Panc1 (cell line): ENCODE measurements around the gene IDH2. TPM values are rescaled to one million over a fixed set of nuclear protein-coding genes. Genes with fewer than 3 reads are reported as not detected.

ENCODE experiments used
- ATAC-seq: fragments of 200-7000 bp; cut with Tn5 transposase; 2 replicates; pipeline ENCODE4 v1.9.1; 2020; ENCODE audit warnings: mild to moderate bottlenecking, moderate library complexity
- BruUV-seq: library from RNA; stranded (reverse); fragments of 400-500 nt; replicated peaks from 2 replicates; lab custom pipeline; 2021; lab: Mats Ljungman, UMichigan
- CTCF ChIA-PET: fragments of 300-600 bp; sonication (Branson Sonifier 250); formaldehyde crosslinking; loops from one replicate; lab custom pipeline; 2022; ENCODE audit warnings: antibody characterized with exemption; lab: Charles Lee
- POLR2A ChIA-PET: fragments of 300-600 bp; sonication (Branson Sonifier 250); formaldehyde crosslinking; loops from one replicate; lab custom pipeline; 2022; ENCODE audit warnings: antibody characterized with exemption; lab: Charles Lee
- DNase-seq: peaks from one replicate; pipeline ENCODE4 v3.0.0-alpha.2; 2010; ENCODE audit warnings: low read depth, low spot score
- H3K27ac ChIP-seq: 2 replicates; pipeline ENCODE4 v1.5.1; 2011; ENCODE audit warnings: mild to moderate bottlenecking, low read length, inconsistent platforms
- H3K27me3 ChIP-seq: fragments of 200-500 bp; sonication (Bioruptor generic); 2 replicates; pipeline ENCODE4 v1.6.0; 2014; ENCODE audit warnings: low read length, inconsistent platforms; ENCODE audit not compliant: control insufficient read depth, insufficient read depth
- H3K36me3 ChIP-seq: fragments of 200-500 bp; sonication (Bioruptor generic); 2 replicates; pipeline ENCODE4 v1.5.1; 2014; ENCODE audit warnings: inconsistent platforms, mild to moderate bottlenecking, low read length, moderate library complexity; ENCODE audit not compliant: control insufficient read depth, insufficient read depth
- H3K4me1 ChIP-seq: 2 replicates; pipeline ENCODE4 v1.5.1; 2011; ENCODE audit warnings: inconsistent platforms, mild to moderate bottlenecking, low read length, moderate library complexity; ENCODE audit not compliant: control insufficient read depth, insufficient read depth
- H3K4me3 ChIP-seq, 2 experiments: 2 replicates each; pipeline ENCODE4 v1.5.1; 2011 to 2012; ENCODE audit warnings: low read depth in 2 of 2, low read length in 2 of 2, mild to moderate bottlenecking in 2 of 2, inconsistent platforms in 1 of 2, moderate library complexity in 1 of 2
- H3K9me3 ChIP-seq: fragments of 200-500 bp; sonication (Bioruptor generic); 2 replicates; pipeline ENCODE4 v1.5.1; 2014; ENCODE audit warnings: low read depth, mild to moderate bottlenecking, inconsistent platforms, low read length, moderate library complexity; ENCODE audit not compliant: control insufficient read depth, insufficient read depth
- CTCF ChIP-seq: fragments of 450-650 bp; IDR thresholded peaks from 2 replicates; pipeline ENCODE4 v1.5.1; 2017; ENCODE audit warnings: mild to moderate bottlenecking
- POLR2AphosphoS5 ChIP-seq: IDR thresholded peaks from 2 replicates; pipeline ENCODE4 v1.6.1; 2012; ENCODE audit warnings: mild to moderate bottlenecking, low read depth, low read length, moderate library complexity
- REST ChIP-seq, 2 experiments: IDR thresholded peaks; 2 replicates each; pipeline ENCODE4 v1.6.1; 2011 to 2012; ENCODE audit warnings: low read depth in 2 of 2, control low read depth in 1 of 2, low read length in 1 of 2, mild to moderate bottlenecking in 1 of 2, moderate library complexity in 1 of 2; ENCODE audit not compliant: insufficient read depth in 1 of 2
- SIN3A ChIP-seq: IDR thresholded peaks from 2 replicates; pipeline ENCODE4 v1.6.1; 2012; ENCODE audit warnings: low read depth, mild to moderate bottlenecking, low read length, moderate library complexity, borderline replicate concordance; ENCODE audit not compliant: insufficient read depth
- TCF7L2 ChIP-seq: IDR thresholded peaks from 2 replicates; pipeline ENCODE4 v1.6.1; 2011; ENCODE audit warnings: mild to moderate bottlenecking, low read depth, low read length, inconsistent platforms
- in situ Hi-C: cut with HindIII; loops from 2 replicates; pipeline ENCODE4 v1.10.0; 2016; ENCODE audit warnings: low sequenced_read_pairs, low pct_unique_long_range_greater_than_20kb
- intact Hi-C: fragments of 100-400 bp; cut with micrococcal nuclease; formaldehyde crosslinking; loops from one replicate; pipeline ENCODE4 v1.10.0; 2022; ENCODE audit not compliant: unreplicated experiment
- total RNA-seq: library from RNA; stranded (reverse); gene quantifications from one replicate; pipeline ENCODE4 v1.2.1, GENCODE V29; 2021; ENCODE audit not compliant: unreplicated experiment

The IDH2 gene
- total RNA-seq, 1 experiment from 2014 or later = 197 TPM

DNA sequence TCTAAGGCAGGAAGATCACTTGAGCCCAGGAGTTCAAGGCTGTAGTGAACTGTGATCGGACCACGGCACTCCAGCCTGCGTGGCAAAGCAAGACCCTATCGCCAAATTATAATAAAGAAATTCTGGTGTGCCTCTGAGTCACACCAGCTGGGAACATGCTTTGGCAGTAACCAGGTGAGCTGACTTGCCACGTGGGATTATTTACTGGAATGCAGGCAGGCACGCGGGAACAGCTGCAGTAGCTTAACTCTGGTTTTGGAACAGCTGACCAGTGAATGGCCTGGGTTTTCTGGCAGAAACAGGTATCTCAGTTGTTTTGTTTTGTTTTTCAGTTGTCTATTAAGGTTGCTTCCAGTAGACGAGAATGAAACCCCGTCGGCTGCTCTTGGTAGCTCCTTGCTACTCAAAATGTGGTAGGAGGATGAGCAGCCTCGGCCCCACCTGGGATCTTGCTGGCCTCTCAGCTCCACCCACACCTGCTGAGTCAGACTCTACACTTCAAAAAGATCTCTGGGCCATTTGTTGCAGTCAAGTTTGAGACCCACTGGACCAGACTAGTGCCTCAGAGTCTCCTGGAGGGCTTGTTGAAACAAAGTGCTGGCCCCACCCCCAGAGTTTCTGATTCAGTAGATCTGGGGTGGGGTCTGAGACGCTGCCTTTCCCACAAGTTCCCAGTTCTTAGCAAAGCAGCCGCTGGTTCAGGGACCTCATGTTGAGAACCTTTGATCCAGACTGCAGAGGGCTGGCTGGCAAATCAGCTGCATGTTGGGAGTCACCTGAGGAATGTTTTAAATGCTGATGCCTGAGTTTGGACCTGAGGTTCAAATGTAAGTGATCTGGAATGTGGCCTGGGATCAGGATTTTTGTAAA lies 26.6 kb downstream of the IDH2 start:
- TF ChIP-seq TCF7L2 (no peak), POLR2AphosphoS5 (no peak)
- ChIA-PET POLR2A (no interaction called here), CTCF (interaction anchor here (0.6 to 0.8 kb wide), 2 partner anchors 113 to 201 kb away, joined by 3 to 7 read pairs; no protein-coding TSS in a partner anchor)
- intact Hi-C loops (loop anchor here (10.0 kb wide), 1 partner anchor 331 kb away; no protein-coding TSS in a partner anchor), in situ Hi-C loops (no loop called here)
- Histone ChIP-seq H3K27me3 (no peaks in the 10 kb centered on the region), H3K27ac (no peak overlapping the region), H3K4me3 (no peak overlapping the region), H3K4me1 (no peaks in the 10 kb centered on the region), H3K36me3 (no peaks in the 10 kb centered on the region), H3K9me3 (no peaks in the 10 kb centered on the region)
- ATAC-seq (no peak), DNase-seq (no peak)
- BruUV-seq = no TSS peak

DNA sequence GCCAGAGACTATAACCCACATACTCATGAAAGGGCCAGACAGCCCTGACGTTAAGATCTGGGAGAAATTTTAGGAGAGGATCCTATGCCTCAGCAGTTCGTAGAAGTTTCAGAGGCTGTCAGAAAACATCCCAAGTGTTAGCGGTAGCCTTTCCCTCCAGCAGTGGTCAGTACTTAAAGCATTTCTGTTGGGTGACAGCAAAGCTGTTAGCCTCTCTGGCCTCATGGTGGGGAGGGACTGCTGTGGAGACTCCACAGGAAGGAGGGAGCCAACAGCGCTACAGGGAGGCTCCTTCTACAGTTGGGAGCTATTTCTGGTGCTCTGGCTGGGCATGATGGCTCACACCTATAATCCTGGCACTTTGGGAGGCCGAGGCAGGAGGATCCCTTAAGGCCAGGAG lies 27.4 kb downstream of the IDH2 start:
- ATAC-seq = 0 out of 2 replicates have a peak, but pooled peaks have one; percentile 46
- Histone ChIP-seq H3K27me3 (no peaks in the 10 kb centered on the region), H3K4me1 (no peaks in the 10 kb centered on the region), H3K27ac (no peak overlapping the region), H3K4me3 (no peak overlapping the region), H3K36me3 (no peaks in the 10 kb centered on the region), H3K9me3 (no peaks in the 10 kb centered on the region)
- BruUV-seq = no TSS peak
- no peak for TF ChIP-seq TCF7L2
- TF ChIP-seq POLR2AphosphoS5 = no peak
- no peak for TF ChIP-seq SIN3A
- TF ChIP-seq REST (IDR thresholded peaks at IDR 0.05; ENCODE audit: insufficient read depth in 1 of 2, low read depth in 2 of 2, low read length in 1 of 2) = no peak
- TF ChIP-seq CTCF = no peak
- intact Hi-C loops = loop anchor here (5.0 to 10.0 kb wide), 3 partner anchors 73 to 330 kb away; partner anchors contain the start of gene ZNF710
- CTCF ChIA-PET = interaction anchor here (0.6 kb wide), 1 partner anchor 112 kb away, joined by 7 read pairs; no protein-coding TSS in a partner anchor
- DNase-seq = no peak
- in situ Hi-C loops = no loop called here
- POLR2A ChIA-PET = interaction anchor here (0.6 kb wide), 1 partner anchor 380 kb away, joined by 3 read pairs; no protein-coding TSS in a partner anchor
